Astrocyte (in vitro differentiated cells and primary cell): Measurements from ENCODE around the gene ZNF805.

Experiments
- CTCF ChIP-seq: IDR thresholded peaks from 2 replicates; pipeline ENCODE4 v1.5.1; 2011; ENCODE audit warnings: low read depth, mild to moderate bottlenecking, inconsistent platforms, low read length, moderate library complexity; ENCODE audit not compliant: insufficient read depth
- EZH2 ChIP-seq: IDR thresholded peaks from 2 replicates; pipeline ENCODE4 v1.6.1; 2012; ENCODE audit warnings: mild to moderate bottlenecking, low read length, inconsistent platforms; ENCODE audit not compliant: insufficient read depth

GRCh38 chr19:57271280-57271679, 30.8 kb downstream of the ZNF805 start:
- no peak for TF ChIP-seq CTCF
- no peak for TF ChIP-seq EZH2
